Activated CD8-positive, alpha-beta memory T cell treated with anti-CD3 and anti-CD28 coated beads, Interleukin-2, amount 50 U/mL, for 24 hours (primary cell): ENCODE measurements around the gene GCH1.
"Not testable (repeated sequence)": the region's sequence is repeated elsewhere in the genome, so short reads cannot be mapped to it uniquely, and the experiment has no call there.

ENCODE experiments used
- DNase-seq: peaks from one replicate; pipeline ENCODE4 v3.0.0-alpha.2; 2020; ENCODE audit errors: extremely low read depth

The GCH1 gene, protein sequence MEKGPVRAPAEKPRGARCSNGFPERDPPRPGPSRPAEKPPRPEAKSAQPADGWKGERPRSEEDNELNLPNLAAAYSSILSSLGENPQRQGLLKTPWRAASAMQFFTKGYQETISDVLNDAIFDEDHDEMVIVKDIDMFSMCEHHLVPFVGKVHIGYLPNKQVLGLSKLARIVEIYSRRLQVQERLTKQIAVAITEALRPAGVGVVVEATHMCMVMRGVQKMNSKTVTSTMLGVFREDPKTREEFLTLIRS

DNA sequence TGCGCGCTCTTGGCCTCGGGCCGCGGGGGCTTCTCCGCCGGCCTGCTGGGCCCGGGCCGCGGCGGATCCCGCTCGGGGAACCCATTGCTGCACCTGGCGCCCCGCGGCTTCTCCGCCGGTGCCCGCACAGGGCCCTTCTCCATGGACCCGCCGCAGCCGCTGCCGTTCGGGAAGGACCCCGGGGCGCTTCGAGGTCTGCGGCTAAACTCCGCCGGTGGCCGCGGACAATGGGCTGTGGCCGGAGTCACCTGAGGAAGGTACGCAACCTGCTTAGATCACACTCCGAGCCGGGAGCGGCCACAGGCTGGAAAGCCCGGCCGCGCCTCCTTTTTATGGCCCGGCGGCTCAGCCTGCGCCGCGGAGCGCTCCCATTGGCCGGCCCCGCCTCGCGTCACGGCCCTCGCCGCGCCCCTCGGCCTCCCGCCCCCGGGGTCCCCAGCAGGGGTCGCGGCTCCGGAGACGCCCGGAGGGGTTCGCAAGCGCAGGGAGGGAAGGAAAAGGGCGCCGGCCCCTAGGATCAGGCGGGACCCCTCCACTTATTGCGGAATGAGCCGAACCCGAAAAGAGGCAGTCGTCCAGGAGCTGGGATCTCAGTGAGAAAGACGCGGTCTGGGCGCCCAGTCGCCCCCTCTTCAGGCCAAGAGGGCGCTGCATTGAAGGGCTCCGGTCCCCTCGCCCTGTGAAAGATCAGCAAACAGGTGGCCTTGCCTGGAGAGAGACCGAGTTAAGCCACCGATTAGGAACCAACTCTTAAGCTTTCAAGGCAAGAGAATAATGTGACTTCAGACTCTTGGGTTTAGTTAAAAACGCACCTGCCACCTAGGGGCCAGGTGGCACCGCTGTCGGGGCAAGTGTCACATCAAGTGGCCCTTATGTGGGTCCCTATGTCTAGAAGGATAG, at the start of gene GCH1:
Gene GCH1 (minus strand): TSS at position 306 of the 900 bp plus-strand sequence. CDS start 163 bp downstream, at position 143.
- no peak for DNase-seq

DNA sequence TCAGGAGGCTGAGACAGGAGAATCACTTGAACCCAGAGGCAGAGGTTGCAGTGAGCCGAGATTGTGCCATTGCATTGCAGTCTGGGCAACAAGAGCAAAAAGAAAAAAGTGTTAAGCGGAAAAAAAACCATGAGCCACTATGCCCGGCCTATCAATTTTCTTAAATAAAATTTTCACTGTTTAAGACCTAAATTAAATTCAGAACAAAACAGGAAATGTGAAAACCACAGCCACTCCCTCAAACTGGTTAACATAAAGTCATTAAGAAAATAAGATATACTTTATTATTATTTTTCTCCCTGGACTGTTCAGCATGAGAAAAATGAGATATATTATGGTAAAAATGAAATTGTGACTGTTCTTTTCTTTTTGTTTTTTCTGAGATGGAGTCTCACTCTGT, 44.6 kb upstream of the GCH1 start:
- DNase-seq = no peak

DNA sequence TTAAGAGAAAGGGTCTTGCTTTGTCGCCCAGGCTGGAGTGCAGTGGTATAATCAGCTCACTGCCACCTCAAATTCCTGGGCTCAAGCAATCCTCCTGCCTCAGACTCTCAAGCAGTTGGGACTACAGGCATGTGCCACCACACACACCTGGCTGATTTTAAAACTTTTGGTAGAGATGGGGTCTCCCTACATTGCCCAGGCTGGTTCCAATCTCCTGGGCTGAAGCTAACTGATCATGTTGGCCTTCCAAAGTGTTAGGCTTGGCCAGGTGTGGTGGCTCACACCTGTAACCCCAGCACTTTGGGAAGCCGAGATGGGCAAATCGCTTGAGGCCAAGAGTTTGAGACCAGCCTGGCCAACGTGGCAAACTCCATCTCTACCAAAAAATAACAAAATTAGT, 43.9 kb upstream of the GCH1 start:
- DNase-seq = no peak

DNA sequence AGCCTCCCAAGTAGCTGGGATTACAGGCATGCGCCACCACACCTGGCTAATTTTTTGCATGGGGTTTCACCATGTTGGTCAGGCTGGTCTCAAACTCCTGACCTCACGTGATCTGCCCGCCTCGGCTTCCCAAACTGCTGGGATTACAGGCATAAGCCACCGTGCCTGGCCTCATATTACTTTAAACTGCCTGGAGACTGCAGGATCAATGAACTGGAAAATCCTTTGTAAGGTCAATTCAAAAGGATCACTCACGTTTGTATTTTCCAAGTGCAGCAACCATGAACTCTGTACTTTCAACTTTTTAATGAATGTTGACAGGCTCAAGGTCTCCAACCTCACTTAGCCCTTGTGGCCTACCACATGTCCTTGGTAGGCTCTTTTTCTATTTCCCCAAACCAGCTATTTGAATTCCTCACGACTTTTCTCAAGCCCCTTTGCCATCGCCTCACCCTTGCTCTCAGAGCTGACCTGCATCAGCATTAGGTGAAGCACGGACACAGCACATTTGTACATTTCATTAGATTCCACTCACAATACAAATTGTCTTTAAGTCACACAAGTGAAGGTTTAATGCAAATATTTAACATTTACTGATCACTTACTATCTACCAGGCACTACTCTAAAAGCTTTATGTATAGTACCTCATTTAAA, 42.2 kb upstream of the GCH1 start:
- DNase-seq = no peak

DNA sequence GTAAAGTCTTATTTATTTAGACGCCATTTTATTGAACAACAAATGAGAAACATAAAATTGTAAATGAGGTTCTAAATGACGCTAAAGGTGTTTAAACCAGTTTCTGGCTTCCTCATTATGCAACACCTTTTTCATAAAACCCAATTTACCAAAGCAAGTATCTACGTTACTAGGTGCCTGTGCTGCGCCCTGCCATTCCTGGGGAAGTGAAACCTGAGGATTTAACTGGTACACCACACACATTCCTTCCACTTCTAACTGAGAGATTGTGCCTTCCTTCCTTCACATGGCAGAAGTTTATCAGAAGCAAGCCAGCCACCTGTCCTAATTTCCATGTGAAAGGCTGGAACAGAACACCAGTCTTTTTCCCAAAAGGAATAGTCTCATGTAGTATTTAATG, 40.3 kb upstream of the GCH1 start:
- no peak for DNase-seq

DNA sequence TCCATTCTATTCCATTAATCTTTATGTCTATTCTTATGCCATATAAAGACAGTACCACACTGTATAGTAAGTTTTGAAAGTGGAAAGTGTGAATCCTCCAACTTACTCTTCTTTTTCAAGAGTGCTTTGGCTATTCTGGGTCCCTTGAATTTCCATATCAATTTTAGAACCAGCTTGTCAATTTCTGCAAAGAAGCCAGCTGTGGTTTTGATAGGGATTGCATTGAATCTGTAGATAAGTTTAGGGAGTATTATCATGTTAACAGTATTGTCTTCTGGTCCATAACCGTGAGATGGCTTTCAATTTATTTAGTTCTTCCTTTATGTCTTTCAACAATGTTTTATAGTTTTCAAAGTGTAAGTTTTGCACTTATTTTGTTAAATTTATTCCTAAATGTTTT, 34.2 kb upstream of the GCH1 start:
- no peak for DNase-seq

DNA sequence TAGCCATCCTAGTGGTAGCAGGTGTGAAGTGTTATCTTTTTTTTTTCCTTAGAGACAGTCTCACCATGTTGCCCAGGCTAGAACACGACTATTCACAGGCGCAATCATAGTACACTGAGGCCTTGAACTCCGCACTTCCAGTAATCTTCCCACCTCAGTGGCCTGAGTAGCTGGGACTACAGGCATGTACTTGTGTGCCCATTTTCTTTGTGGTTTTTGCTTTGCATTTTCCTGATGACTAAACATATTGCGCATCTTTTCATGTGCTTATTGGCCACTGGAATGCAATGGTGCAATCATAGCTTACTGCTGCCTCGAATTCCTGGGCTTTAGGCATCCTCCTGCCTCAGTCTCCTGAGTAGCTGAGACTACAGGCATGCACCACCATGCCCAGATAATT, 33.3 kb upstream of the GCH1 start:
- DNase-seq = no peak

DNA sequence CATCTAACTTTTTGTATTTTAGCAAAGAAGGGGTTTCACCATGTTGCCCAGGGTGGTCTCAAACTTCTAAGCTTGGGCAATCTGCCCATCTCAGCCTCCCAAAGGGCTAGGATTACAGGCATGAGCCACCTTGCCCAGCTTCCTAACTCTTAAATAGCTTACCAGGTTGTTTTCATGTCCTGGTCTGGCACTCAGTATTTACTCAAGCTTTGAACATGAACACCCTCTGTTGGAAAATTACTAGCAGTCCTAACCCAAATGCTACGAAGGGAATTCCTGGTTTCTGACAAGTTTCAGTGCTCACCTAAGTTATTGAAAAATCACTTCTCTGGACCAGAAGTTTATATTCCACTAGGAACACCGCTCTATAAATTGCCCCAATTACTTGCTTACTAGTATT, 32.5 kb upstream of the GCH1 start:
- DNase-seq = no peak

DNA sequence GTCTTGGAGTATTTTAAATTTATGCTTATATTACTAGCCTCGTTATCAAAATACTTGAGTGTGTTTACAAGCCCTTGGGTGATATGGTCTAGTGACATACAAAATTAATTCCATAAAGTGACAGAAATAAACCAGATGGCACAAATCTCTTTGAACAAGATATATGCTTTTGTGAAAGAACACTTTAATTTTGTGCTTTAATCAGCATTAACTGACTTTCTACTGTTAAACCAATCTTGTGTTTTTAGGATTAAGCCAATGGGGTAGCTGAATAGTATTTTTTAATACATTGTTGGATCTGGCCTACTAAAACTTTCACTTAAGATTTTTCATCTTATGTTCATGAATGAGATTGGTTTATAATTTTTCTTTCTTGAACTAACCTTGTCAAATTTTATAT, 30.4 kb upstream of the GCH1 start:
- DNase-seq = no peak

DNA sequence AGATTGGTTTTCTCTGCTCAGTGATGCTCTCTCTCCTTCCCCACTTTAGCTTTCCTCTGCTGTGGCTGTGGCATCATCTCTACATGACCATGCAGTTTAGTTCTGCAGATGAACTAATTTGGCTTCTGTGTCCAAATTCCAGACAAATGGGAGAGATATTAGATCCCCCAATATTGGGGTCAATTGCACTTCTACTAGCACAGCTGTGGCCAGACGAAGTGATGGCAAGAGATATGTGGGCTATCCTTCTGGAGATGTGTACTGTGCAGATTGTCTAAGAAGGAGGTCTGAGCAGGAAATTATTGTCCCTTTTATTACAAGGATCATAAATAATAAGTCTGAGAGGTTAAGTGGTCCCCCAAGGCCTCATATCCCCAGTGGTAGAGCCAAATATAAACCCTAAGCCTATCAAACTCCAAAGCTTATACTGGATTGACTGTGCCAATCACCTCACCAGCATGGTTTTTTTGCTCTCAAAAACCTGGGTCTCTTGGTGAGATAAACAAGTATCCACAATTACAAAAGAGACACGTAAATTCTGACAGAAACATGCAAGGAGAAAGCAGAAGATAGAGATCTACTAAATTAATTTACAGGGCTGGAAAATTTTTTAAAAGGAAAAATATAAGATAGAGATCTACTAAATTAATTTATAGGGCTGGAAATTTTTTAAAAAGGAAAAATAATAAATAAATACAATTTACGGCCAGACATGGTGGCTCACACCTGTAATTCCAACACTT, 29.1 kb upstream of the GCH1 start:
- no peak for DNase-seq

DNA sequence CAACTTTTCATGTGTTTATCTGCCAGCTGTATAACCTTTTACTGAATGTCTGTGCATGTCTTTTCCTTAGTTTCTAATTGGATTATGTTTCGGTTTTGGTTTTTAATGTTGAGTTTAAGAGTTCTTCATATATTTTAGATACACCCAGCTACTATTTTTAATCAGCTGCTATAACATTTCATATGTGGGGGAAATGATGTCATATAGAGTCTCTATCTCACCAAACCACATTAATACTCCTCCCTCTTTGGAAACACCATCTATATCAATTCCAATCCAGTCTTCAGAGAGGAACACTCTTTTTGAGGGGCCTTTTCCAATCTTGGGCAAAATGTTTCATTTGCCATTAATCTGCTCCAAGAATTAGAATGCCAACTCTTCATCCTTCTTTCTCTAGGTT, 28.5 kb upstream of the GCH1 start:
- no peak for DNase-seq

DNA sequence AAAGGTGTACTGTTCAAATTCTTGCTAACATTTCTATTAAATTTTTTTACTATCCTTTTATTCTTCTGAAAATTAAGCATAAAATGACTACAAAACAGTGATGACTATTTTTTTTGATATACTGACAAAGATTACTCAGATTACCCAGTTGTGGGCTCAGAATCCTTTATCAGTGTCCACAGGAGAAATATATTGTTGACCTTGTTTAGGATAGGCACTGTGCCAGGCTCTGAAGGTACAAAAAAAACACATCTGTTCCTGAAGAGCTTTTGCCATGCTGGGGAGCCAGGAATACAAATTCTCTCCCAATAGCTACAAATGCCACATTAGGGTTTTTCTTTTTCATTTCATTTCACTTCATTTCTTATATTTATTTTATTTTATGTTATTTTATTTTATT, 26.9 kb upstream of the GCH1 start:
- DNase-seq = no peak

DNA sequence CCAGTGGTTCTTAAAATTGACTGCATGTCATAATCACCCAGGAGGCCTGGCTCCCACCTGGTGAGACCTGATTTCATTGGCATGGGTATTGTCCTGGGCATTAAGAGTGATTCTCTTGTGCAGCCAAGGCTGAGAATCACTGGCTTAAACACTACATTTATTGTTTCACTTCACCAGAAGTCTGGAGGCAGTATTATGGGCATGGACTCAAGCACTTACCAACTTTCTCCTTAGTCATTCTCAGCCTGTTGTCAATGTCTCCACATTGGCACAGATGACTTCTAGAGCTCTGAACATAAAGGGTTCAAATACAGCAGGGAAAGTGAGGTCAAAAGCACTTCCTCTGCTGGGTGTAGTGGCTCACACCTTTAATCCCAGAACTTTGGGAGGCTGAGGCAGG, 25.6 kb upstream of the GCH1 start:
- DNase-seq = no peak

DNA sequence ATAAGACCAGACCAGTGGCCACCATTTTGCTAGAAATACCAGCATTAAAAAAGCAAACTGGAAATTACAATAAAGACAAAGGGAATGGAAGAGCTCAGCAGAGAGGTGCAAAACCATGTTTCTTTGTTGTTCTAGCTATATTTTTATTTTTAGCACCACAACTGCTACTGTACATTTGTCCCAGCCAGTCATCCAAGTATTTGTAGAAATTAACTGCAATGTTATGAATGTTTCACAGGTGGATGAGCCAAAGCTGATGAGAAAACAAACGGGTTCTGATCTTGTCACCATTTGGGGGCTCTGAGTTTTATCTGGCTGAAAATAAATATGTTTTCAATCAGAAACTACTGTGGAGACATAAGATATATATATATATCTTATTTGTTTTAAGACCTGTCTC, 24.9 kb upstream of the GCH1 start:
- DNase-seq = no peak

DNA sequence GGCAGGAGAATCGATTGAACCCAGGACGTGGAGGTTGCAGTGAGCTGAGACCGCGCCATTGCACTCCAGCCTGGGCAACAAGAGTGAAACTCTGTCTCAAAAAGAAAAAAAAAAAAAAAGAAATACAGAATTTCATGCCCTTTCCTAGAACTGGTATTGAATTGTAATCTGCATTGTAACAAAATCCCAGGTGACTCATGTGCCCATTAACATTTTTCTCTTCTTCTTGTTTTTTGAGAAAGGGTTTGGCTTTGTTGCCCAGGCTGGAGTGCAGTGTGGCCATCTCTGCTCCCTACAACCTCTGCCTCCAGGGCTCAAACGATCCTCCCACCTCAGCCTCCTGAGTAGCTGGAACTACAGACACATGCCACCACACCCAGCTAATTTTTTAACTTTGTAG, 23.9 kb upstream of the GCH1 start:
- DNase-seq = not testable (repeated sequence)

DNA sequence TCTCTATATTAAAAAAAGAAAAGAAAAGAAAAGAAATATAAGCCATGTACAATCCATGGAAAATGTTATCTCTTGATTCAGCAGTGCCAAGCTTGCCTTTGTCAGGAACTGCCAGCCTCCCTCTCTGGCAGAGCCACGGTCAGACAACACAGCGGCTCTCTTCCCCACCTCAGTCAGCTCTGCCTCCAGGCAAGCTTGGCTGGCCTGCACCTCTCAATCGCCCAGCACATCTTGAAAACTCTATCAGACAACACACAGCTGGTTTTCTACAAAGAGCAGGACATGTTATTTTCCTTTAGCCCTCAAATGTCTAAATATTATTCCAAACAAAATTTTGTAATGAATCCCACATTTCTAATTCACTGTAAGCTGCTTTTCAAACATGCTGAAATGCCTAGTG, 20.0 kb upstream of the GCH1 start:
- DNase-seq = no peak

DNA sequence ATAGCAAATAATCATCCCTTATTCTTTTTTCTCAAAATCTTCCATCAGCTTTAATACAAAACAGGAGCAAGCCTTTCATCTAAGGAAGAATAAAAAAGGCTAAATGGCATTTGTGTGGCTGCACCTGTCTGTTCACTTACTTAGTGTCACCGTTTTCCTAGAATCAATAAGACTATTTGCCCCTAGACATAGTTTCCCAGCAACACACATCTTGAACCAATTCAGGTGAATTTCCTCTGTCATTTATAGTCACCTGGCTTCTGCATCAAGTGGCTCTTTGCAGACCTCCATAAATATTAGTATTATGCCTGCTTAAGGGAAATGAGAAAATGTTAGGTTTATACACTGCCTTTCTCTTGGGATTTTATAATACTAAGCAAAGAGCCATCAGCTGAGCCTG, 17.4 kb upstream of the GCH1 start:
- DNase-seq = no peak

DNA sequence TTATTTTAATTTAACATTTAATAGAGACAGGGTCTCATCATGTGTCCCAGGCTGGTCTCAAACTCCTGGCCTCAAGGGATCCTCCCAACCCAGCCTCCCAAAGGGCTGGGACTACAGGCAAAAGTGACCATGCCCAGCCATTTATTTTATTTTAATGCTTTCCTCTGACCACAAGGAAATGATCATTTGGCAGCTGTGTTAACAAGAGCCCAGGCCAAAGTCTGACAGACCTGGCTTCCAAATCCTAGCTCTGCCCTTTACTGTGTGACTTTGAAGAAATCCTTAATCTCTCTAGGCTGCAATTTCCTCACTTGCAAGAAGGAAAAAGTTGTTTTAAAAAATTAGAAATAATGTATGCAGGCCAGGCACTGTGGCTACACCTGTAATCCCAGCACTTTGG, 16.7 kb upstream of the GCH1 start:
- DNase-seq = no peak

DNA sequence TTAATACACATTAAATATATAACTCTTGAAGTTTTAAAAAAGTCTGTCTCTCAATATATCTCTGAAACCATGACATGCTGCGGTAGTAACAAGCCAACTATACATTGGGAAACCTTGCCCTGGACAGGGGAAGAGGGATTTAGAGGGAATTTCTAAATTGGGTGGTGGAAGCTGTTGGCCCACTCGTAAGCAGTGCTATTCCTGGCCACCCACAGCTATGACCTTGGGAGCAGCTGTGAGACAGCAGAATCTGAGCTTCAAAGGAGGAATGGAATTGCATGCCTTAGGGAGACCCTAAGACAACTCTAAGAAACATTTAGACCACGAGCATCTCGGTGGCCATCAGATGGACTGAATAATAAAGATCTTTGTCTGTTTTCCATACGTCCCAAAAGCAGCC, 15.8 kb upstream of the GCH1 start:
- no peak for DNase-seq

DNA sequence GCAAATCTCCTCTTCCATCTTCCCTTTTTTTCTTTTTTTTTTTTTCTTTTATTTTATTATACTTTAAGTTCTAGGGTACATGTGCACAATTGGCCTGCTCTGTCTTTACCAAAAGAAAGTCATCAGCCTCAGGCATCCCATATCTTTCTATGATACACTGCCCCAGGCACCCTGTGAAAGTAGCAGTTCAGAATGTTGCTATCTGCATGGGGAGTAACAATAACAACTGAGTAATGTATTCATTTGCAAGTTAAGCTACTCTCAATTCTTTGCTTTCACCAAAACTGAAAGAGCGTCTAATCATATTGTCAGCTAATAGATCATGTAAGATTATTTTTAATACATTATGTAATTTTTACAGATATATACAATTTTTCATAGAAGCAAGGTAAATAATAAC, 13.5 kb upstream of the GCH1 start:
- DNase-seq = no peak

DNA sequence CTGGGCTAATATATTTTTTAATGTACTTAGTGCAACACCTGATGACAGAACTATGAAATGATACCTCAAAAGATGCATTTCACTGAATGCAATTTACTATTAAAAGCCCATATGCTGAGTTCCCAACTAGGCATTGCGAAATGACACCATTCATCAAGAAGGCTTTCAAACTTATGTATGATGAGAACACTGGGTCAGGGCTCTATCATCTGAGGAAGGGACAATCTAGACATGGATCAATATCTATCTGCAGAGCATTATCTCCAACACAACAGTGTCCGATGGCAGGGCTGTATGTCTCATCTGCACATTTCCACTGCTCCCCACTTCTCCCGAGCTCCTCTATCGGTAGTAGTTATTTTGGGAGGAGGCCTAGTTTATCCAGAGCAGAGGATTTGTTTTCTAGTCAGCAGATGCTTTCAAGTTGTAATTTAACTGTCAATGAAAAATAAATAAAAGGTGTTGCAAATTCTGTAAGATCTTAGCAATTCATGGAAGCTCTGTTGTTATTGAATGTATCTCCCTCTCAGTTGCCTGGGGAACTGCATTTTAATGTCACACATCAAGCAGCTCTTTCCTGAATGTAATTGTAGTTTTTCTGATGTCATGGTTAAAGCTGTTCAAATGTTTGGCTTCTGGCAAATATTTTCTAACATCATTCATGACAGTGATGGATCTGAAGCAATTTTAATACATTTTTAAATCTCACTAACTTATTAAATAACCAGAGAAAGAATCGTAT, 7.4 kb upstream of the GCH1 start:
- no peak for DNase-seq

DNA sequence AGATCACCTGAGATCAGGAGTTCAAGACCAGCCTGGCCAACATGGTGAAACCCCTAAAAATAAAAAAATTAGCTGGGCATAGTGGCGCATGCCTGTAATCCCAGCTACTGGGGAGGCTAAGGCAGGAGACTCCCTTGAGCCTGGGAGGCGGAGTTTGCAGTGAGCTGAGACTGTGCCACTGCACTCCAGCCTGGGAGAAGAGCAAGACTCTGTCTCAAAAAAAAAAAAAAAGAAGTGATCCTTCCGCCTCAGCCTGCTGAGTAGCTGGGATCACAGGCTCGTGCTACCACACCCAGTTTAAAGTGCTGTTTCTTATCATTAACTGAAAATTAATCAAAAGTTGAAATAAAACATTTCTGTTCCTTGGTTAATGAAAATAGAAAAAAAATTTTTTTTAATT, 6.3 kb upstream of the GCH1 start:
- DNase-seq = not testable (repeated sequence)
